Hepatocyte (in vitro differentiated cells): ENCODE measurements around the gene GLYATL3.

Experiments
- EZH2 ChIP-seq: fragments of 200-600 bp; sonication (generic); IDR thresholded peaks from 2 replicates; pipeline ENCODE4 v1.6.1; 2016; ENCODE audit warnings: antibody characterized with exemption, mild to moderate bottlenecking, borderline replicate concordance
- EZH2phosphoT487 ChIP-seq: fragments of 200-600 bp; sonication (generic); IDR thresholded peaks from one replicate; pipeline ENCODE4 v1.6.1; 2018; ENCODE audit warnings: antibody characterized with exemption, mild to moderate bottlenecking, low read depth, moderate library complexity; ENCODE audit not compliant: unreplicated experiment, severe bottlenecking
- TF ChIP-seq, protein P1 (sequence below): fragments of 200-600 bp; sonication (generic); IDR thresholded peaks from 2 replicates; pipeline ENCODE4 v1.5.1; 2016; ENCODE audit warnings: antibody characterized with exemption, mild to moderate bottlenecking; ENCODE audit not compliant: poor library complexity

DNA sequence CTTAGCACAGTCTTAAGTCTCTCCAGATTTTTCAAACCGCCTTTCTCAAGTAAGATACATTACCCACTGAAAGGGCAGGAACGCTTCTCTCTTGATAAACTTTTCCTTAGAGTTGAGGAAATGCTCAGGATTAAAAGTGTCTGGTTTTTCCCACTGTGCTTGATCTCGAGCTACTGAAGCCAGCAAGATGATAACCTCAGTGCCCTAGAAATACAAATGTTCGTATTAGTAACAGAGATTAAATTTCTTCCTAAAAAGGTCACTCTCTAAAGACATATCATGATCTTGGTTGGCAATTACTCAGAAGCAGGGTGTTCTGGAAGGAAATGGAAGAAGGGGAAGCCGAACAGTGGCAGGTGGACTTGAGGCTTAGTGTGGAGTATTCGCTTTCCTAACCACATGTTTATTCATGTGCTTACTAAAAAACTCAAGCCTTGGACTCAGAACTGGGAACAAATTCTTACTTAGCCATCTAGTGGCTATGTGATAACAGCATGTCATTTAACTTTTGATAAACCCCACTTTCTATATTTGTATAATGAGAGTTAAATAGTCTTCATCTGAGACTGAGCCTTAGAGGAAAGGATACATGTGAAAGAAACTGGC lies 70.9 kb downstream of the GLYATL3 start:
- TF ChIP-seq, protein P1, sequence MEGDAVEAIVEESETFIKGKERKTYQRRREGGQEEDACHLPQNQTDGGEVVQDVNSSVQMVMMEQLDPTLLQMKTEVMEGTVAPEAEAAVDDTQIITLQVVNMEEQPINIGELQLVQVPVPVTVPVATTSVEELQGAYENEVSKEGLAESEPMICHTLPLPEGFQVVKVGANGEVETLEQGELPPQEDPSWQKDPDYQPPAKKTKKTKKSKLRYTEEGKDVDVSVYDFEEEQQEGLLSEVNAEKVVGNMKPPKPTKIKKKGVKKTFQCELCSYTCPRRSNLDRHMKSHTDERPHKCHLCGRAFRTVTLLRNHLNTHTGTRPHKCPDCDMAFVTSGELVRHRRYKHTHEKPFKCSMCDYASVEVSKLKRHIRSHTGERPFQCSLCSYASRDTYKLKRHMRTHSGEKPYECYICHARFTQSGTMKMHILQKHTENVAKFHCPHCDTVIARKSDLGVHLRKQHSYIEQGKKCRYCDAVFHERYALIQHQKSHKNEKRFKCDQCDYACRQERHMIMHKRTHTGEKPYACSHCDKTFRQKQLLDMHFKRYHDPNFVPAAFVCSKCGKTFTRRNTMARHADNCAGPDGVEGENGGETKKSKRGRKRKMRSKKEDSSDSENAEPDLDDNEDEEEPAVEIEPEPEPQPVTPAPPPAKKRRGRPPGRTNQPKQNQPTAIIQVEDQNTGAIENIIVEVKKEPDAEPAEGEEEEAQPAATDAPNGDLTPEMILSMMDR, result peak; percentile 15
- TF ChIP-seq EZH2phosphoT487, result no peak
- TF ChIP-seq EZH2, result no peak
